ENCODE measurements around the gene SHQ1. TPM values are rescaled to one million over a fixed set of nuclear protein-coding genes. Genes with fewer than 3 reads are reported as not detected.

SHQ1 gene
- total and polyA plus RNA-seq, 12 donors = 7.2 to 26.4 (median 15.1) TPM

GRCh38 chr3:72728329-72728889 is 119.8 kb downstream of the SHQ1 start:
- TF ChIP-seq CTCF (IDR thresholded peaks at IDR 0.05) (no peak), POLR2A (IDR thresholded peaks at IDR 0.05) (no peak)
- Histone ChIP-seq H3K36me3 (replicated peaks in 1 of 2) (no peaks in the 10 kb centered on the region), H3K4me3 (no peak overlapping the region), H3K27ac (no peak overlapping the region), H3K9me3 (replicated peaks in 1 of 3) (no peaks in the 10 kb centered on the region), H3K27me3 (no peaks in the 10 kb centered on the region), H3K4me1 (replicated peaks in 1 of 2) (no peaks in the 10 kb centered on the region)
- 69 to 86% (median 85%) methylated on average over 5 to 6 of the region's 6 CpGs for WGBS, 4 donors
- DNase-seq = no peak
- intact Hi-C loops (cut with DNase I) = no loop called here

- Histone ChIP-seq H3K9me3 (replicated peaks in 1 of 3) (no peaks in the 10 kb centered on the region), H3K36me3 (replicated peaks in 1 of 2) (no peaks in the 10 kb centered on the region), H3K27me3 (no peaks in the 10 kb centered on the region), H3K27ac (no peak overlapping the region), H3K4me3 (no peak overlapping the region), H3K4me1 (replicated peaks in 1 of 2) (no peaks in the 10 kb centered on the region)
- intact Hi-C loops (cut with DNase I) = no loop called here
- DNase-seq = no peak
- 80 to 86% (median 83%) methylated on average over 6 to 7 of the region's 7 CpGs for WGBS, 4 donors
- no peak for TF ChIP-seq POLR2A (IDR thresholded peaks at IDR 0.05)
- TF ChIP-seq CTCF (IDR thresholded peaks at IDR 0.05) = no peak
Measured at GRCh38 chr3:72727726-72728125, 120.5 kb downstream of the SHQ1 start.

- no peak overlapping the region for H3K27ac ChIP-seq
- no peak overlapping the region for H3K4me3 ChIP-seq
- WGBS, 4 donors = 49 to 59% (median 57%) methylated on average over 6 of the region's 6 CpGs
- H3K9me3 ChIP-seq (replicated peaks in 1 of 3) = no peaks in the 10 kb centered on the region
- TF ChIP-seq POLR2A (IDR thresholded peaks at IDR 0.05) (no peak), CTCF (IDR thresholded peaks at IDR 0.05) (no peak)
- H3K4me1 ChIP-seq (replicated peaks in 1 of 2) = no peaks in the 10 kb centered on the region
- DNase-seq = no peak
- H3K36me3 ChIP-seq (replicated peaks in 1 of 2) = no peaks in the 10 kb centered on the region
- intact Hi-C loops (cut with DNase I) = no loop called here
- no peaks in the 10 kb centered on the region for H3K27me3 ChIP-seq
Measured at GRCh38 chr3:72727172-72727571, 121.1 kb downstream of the SHQ1 start.

- TF ChIP-seq CTCF (IDR thresholded peaks at IDR 0.05) (no peak), POLR2A (IDR thresholded peaks at IDR 0.05) (no peak)
- no peaks in the 10 kb centered on the region for H3K9me3 ChIP-seq (replicated peaks in 1 of 3)
- no peaks in the 10 kb centered on the region for H3K4me1 ChIP-seq (replicated peaks in 1 of 2)
- H3K27me3 ChIP-seq = no peaks in the 10 kb centered on the region
- H3K36me3 ChIP-seq (replicated peaks in 1 of 2) = no peaks in the 10 kb centered on the region
- intact Hi-C loops (cut with DNase I) = no loop called here
- DNase-seq = no peak
- 91 to 96% (median 95%) methylated on average over 6 of the region's 6 CpGs for WGBS, 4 donors
- no peak overlapping the region for H3K27ac ChIP-seq
- H3K4me3 ChIP-seq = no peak overlapping the region
Measured at GRCh38 chr3:72725229-72725628, 123.0 kb downstream of the SHQ1 start.
